SKM-1 treated with dmso at 0.1 percent for 144 hours (cell line): ENCODE results near the gene ENG.

Source experiments
- DNase-seq: peaks from one replicate; lab custom pipeline; 2025; ENCODE audit not compliant: unreplicated experiment; lab: John Stamatoyannopoulos, UW

Gene ENG

GRCh38 chr9:127815512-127816361 is 38.7 kb downstream of the ENG start:
- DNase-seq, result no peak

GRCh38 chr9:127814619-127815511 is 39.6 kb downstream of the ENG start:
- DNase-seq, result no peak

GRCh38 chr9:127813686-127814226 is 40.7 kb downstream of the ENG start:
- DNase-seq, result no peak

- DNase-seq, result no peak
Measured at GRCh38 chr9:127812936-127813675, 41.4 kb downstream of the ENG start.

- no peak for DNase-seq
Measured at GRCh38 chr9:127812011-127812410, 42.4 kb downstream of the ENG start.

- no peak for DNase-seq
Measured at GRCh38 chr9:127810378-127811187, 43.9 kb downstream of the ENG start.

GRCh38 chr9:127809540-127810377 is 44.7 kb downstream of the ENG start:
- DNase-seq, result no peak

- DNase-seq, result no peak
Measured at GRCh38 chr9:127809002-127809539, 45.4 kb downstream of the ENG start.

- DNase-seq, result no peak
Measured at GRCh38 chr9:127808347-127809001, 46.0 kb downstream of the ENG start.

GRCh38 chr9:127806871-127807270 is 47.6 kb downstream of the ENG start:
- no peak for DNase-seq

- peak; percentile 21 for DNase-seq
Measured at GRCh38 chr9:127805620-127806019, 48.8 kb downstream of the ENG start.

GRCh38 chr9:127803507-127804352 is 50.7 kb downstream of the ENG start:
- no peak for DNase-seq

GRCh38 chr9:127802576-127803443 is 51.6 kb downstream of the ENG start, which contains the start of gene FPGS:
Gene FPGS, plus strand, starts transcription at chr9:127802882. Its CDS starts 43 bp downstream, at chr9:127802925.
- DNase-seq, result peak; percentile 76

- peak; percentile 66 for DNase-seq
Measured at GRCh38 chr9:127801955-127802575, 52.4 kb downstream of the ENG start.

GRCh38 chr9:127796852-127797370 is 57.5 kb downstream of the ENG start:
- DNase-seq, result no peak
